Hepatocyte (in vitro differentiated cells): ENCODE measurements around the gene DDC. TPM values are rescaled to one million over a fixed set of nuclear protein-coding genes. Genes with fewer than 3 reads are reported as not detected.
"Not testable (repeated sequence)": the region's sequence is repeated elsewhere in the genome, so short reads cannot be mapped to it uniquely, and the experiment has no call there.

Experiments
- DNase-seq: peaks from one replicate; pipeline ENCODE4 v3.0.0-alpha.2; 2016; ENCODE audit warnings: low spot score
- H2AFZ ChIP-seq: fragments of 200-600 bp; sonication (generic); 2 replicates; pipeline ENCODE4 v1.6.0; 2016; ENCODE audit warnings: antibody characterized with exemption, mild to moderate bottlenecking
- H3K27ac ChIP-seq: fragments of 200-600 bp; sonication (generic); 2 replicates; pipeline ENCODE4 v1.5.1; 2016; ENCODE audit warnings: mild to moderate bottlenecking
- H3K27me3 ChIP-seq: fragments of 200-600 bp; sonication (generic); 2 replicates; pipeline ENCODE4 v1.6.1; 2016
- H3K36me3 ChIP-seq: fragments of 200-600 bp; sonication (generic); replicated peaks from 2 replicates; pipeline ENCODE4 v1.5.1; 2016; ENCODE audit warnings: low read depth; ENCODE audit not compliant: insufficient read depth
- H3K4me1 ChIP-seq: fragments of 200-600 bp; sonication (generic); 2 replicates; pipeline ENCODE4 v1.5.1; 2016; ENCODE audit warnings: mild to moderate bottlenecking, moderate library complexity; ENCODE audit not compliant: insufficient read depth
- H3K4me2 ChIP-seq: fragments of 200-600 bp; sonication (generic); 2 replicates; pipeline ENCODE4 v1.6.0; 2016
- H3K4me3 ChIP-seq: fragments of 200-600 bp; sonication (generic); 2 replicates; pipeline ENCODE4 v1.5.1; 2016; ENCODE audit warnings: mild to moderate bottlenecking
- H3K79me2 ChIP-seq: fragments of 200-600 bp; sonication (generic); 2 replicates; pipeline ENCODE4 v1.6.0; 2017; ENCODE audit warnings: mild to moderate bottlenecking
- H3K9me2 ChIP-seq: fragments of 200-600 bp; sonication (generic); replicated peaks from 2 replicates; pipeline ENCODE4 v1.6.0; 2017; ENCODE audit warnings: mild to moderate bottlenecking; ENCODE audit not compliant: insufficient read depth
- H3K9me3 ChIP-seq: fragments of 200-600 bp; sonication (generic); 2 replicates; pipeline ENCODE4 v1.5.1; 2016; ENCODE audit warnings: low read depth, mild to moderate bottlenecking
- H4K20me1 ChIP-seq: fragments of 200-600 bp; sonication (generic); 2 replicates; pipeline ENCODE4 v1.6.0; 2016; ENCODE audit warnings: mild to moderate bottlenecking; ENCODE audit not compliant: insufficient read depth, poor library complexity, severe bottlenecking
- CTCF ChIP-seq: fragments of 200-600 bp; sonication (generic); IDR thresholded peaks from 2 replicates; pipeline ENCODE4 v1.5.1; 2016; ENCODE audit warnings: antibody characterized with exemption, mild to moderate bottlenecking; ENCODE audit not compliant: poor library complexity
- EZH2 ChIP-seq: fragments of 200-600 bp; sonication (generic); IDR thresholded peaks from 2 replicates; pipeline ENCODE4 v1.6.1; 2016; ENCODE audit warnings: antibody characterized with exemption, mild to moderate bottlenecking, borderline replicate concordance
- EZH2phosphoT487 ChIP-seq: fragments of 200-600 bp; sonication (generic); IDR thresholded peaks from one replicate; pipeline ENCODE4 v1.6.1; 2018; ENCODE audit warnings: antibody characterized with exemption, mild to moderate bottlenecking, low read depth, moderate library complexity; ENCODE audit not compliant: unreplicated experiment, severe bottlenecking
- WGBS: methylation state at CpG from one replicate; pipeline ENCODE4 v1.1.6; 2016; ENCODE audit warnings: low lambda C conversion rate; ENCODE audit errors: missing lambda C conversion rate; 5-methylcytosine and 5-hydroxymethylcytosine counted together
- polyA plus RNA-seq: library from polyadenylated mRNA; unstranded; fragments of >200 nt; fragmentation: Nextera tagmentation; extraction: Ambion mirVana; gene quantifications from 2 replicates; pipeline ENCODE4 v1.2.1, GENCODE V29; 2016
- total RNA-seq: library from RNA; depleted of rRNA; stranded (reverse); fragments of >200 nt; gene quantifications from 2 replicates; pipeline ENCODE4 v1.2.3, GENCODE V29; 2014

Gene DDC
- total and polyA plus RNA-seq, 2 experiments from 2014 or later: 42.4 to 56.1 TPM

- Histone ChIP-seq H3K27me3 (no peaks in the 10 kb centered on the region), H2AFZ (no peak overlapping the region), H3K4me1 (peaks cover 49% of the 10 kb centered on the region), H3K36me3 (no peaks in the 10 kb centered on the region), H3K9me3 (no peaks in the 10 kb centered on the region), H4K20me1 (no peaks in the 10 kb centered on the region), H3K4me3 (no peak overlapping the region), H3K79me2 (no peaks in the 10 kb centered on the region), H3K9me2 (no peaks in the 10 kb centered on the region), H3K27ac (peak overlapping the region; percentile 86), H3K4me2 (no peak overlapping the region)
- TF ChIP-seq EZH2: no peak
- no peak for TF ChIP-seq EZH2phosphoT487
- TF ChIP-seq CTCF: no peak
- no peak for DNase-seq
- WGBS: 100% methylated on average over 1 of the region's 1 CpG
Observed at GRCh38 chr7:50530766-50531165, 34.4 kb downstream of the DDC start.

- Histone ChIP-seq H3K9me2 (no peaks in the 10 kb centered on the region), H3K4me2 (peak overlapping the region; percentile 28), H3K79me2 (no peaks in the 10 kb centered on the region), H3K9me3 (no peaks in the 10 kb centered on the region), H3K27ac (peak overlapping the region; percentile 86), H3K36me3 (no peaks in the 10 kb centered on the region), H3K4me1 (peaks cover 45% of the 10 kb centered on the region), H4K20me1 (no peaks in the 10 kb centered on the region), H3K27me3 (no peaks in the 10 kb centered on the region), H2AFZ (no peak overlapping the region), H3K4me3 (no peak overlapping the region)
- WGBS: 75% methylated on average over 15 of the region's 15 CpGs
- TF ChIP-seq EZH2phosphoT487 (no peak), EZH2 (no peak), CTCF (no peak)
- DNase-seq: no peak
Observed at GRCh38 chr7:50529093-50529862, 35.9 kb downstream of the DDC start.

GRCh38 chr7:50528266-50529092 is 36.7 kb downstream of the DDC start:
- H3K4me1 ChIP-seq: peaks cover 40% of the 10 kb centered on the region
- TF ChIP-seq EZH2 (no peak), EZH2phosphoT487 (no peak), CTCF (no peak)
- peak overlapping the region; percentile 86 for H3K27ac ChIP-seq
- H3K9me2 ChIP-seq: no peaks in the 10 kb centered on the region
- H3K9me3 ChIP-seq: no peaks in the 10 kb centered on the region
- 22% methylated on average over 11 of the region's 11 CpGs for WGBS
- no peak overlapping the region for H3K4me3 ChIP-seq
- H4K20me1 ChIP-seq: no peaks in the 10 kb centered on the region
- peak; percentile 61 for DNase-seq
- no peaks in the 10 kb centered on the region for H3K79me2 ChIP-seq
- H2AFZ ChIP-seq: no peak overlapping the region
- H3K36me3 ChIP-seq: no peaks in the 10 kb centered on the region
- H3K4me2 ChIP-seq: peak overlapping the region; percentile 28
- no peaks in the 10 kb centered on the region for H3K27me3 ChIP-seq

GRCh38 chr7:50519350-50519749 is 45.9 kb downstream of the DDC start:
- DNase-seq, H3K9me2 ChIP-seq, H3K36me3 ChIP-seq, H3K27ac ChIP-seq, H2AFZ ChIP-seq, H4K20me1 ChIP-seq, H3K9me3 ChIP-seq, H3K4me2 ChIP-seq, H3K4me1 ChIP-seq, H3K27me3 ChIP-seq, H3K4me3 ChIP-seq, H3K79me2 ChIP-seq: not testable (repeated sequence)
- WGBS: 77% methylated on average over 3 of the region's 3 CpGs
